ENCODE results near the gene PIWIL4. TPM values are rescaled to one million over a fixed set of nuclear protein-coding genes. Genes with fewer than 3 reads are reported as not detected.

Gene PIWIL4
- total and polyA plus RNA-seq, 7 donors: 0.30 to 1.7 (median 0.65) TPM

DNA sequence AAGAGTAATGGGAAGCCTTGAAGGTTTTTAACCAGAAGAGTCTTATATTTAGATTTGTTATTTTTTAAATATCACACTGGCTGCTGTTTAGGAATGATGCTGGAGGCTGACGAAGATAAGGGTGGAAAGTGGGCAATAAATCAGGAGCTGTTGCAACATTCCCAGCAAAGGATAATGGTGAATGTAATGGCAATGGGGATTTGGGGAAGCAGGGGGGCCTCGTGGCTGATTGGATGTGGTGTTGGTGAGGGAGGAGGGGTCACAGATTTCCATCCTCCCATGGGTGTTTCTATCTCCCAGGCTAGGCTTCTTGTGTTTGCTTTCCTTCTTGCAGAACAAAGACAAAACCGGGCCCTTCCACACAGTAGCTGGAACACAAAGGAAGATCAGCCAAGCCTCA lies 80.8 kb downstream of the PIWIL4 start:
- intact Hi-C loops (cut with DNase I): no loop called here
- Histone ChIP-seq H3K27me3 (ENCODE audit: insufficient read depth in 3 of 3, low read length in 2 of 3) (no peaks in the 10 kb centered on the region), H3K9me3 (no peaks in the 10 kb centered on the region), H3K4me1 (peaks cover 9% of the 10 kb centered on the region), H3K27ac (no peak overlapping the region), H3K36me3 (ENCODE audit: insufficient read depth in 1 of 2, low read depth in 1 of 2) (no peaks in the 10 kb centered on the region), H3K4me3 (no peak overlapping the region)
- ATAC-seq (peak in 1 of 4 donors; percentile 33), DNase-seq (peak in 1 of 2 donors; percentile 43)
- WGBS, 3 donors: 42 to 59% (median 49%) methylated on average over 3 of the region's 3 CpGs
- TF ChIP-seq, protein P1, sequence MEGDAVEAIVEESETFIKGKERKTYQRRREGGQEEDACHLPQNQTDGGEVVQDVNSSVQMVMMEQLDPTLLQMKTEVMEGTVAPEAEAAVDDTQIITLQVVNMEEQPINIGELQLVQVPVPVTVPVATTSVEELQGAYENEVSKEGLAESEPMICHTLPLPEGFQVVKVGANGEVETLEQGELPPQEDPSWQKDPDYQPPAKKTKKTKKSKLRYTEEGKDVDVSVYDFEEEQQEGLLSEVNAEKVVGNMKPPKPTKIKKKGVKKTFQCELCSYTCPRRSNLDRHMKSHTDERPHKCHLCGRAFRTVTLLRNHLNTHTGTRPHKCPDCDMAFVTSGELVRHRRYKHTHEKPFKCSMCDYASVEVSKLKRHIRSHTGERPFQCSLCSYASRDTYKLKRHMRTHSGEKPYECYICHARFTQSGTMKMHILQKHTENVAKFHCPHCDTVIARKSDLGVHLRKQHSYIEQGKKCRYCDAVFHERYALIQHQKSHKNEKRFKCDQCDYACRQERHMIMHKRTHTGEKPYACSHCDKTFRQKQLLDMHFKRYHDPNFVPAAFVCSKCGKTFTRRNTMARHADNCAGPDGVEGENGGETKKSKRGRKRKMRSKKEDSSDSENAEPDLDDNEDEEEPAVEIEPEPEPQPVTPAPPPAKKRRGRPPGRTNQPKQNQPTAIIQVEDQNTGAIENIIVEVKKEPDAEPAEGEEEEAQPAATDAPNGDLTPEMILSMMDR (IDR thresholded peaks at IDR 0.05): no peak

DNA sequence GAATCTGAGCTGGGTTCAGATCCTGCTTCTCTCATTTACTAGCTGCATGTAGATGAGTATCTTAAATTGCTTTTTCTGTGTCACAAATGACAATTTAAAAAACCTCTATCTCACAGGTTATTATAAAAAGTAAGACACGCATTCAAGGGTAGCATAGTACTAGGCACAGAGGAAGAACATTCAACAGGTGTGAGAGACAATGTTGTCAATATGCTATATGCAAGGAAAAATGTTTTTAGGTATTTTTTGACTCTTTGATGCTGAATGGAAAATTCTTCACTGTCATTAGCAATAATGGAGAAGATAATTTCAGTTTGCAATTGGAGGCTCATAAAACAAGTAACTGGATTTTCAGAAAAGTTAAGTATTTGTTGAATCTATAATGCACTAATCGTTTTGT lies 81.6 kb downstream of the PIWIL4 start:
- no peaks in the 10 kb centered on the region for H3K27me3 ChIP-seq (ENCODE audit: insufficient read depth in 3 of 3, low read length in 2 of 3)
- intact Hi-C loops (cut with DNase I): no loop called here
- TF ChIP-seq, protein P1 (IDR thresholded peaks at IDR 0.05): no peak
- 80 to 85% (median 84%) methylated on average over 2 of the region's 2 CpGs for WGBS, 3 donors
- H3K4me3 ChIP-seq: no peak overlapping the region
- H3K4me1 ChIP-seq: peaks cover 9% of the 10 kb centered on the region
- H3K36me3 ChIP-seq (ENCODE audit: insufficient read depth in 1 of 2, low read depth in 1 of 2): no peaks in the 10 kb centered on the region
- H3K27ac ChIP-seq: no peak overlapping the region
- DNase-seq (no peak), ATAC-seq (no peak)
- H3K9me3 ChIP-seq: no peaks in the 10 kb centered on the region

DNA sequence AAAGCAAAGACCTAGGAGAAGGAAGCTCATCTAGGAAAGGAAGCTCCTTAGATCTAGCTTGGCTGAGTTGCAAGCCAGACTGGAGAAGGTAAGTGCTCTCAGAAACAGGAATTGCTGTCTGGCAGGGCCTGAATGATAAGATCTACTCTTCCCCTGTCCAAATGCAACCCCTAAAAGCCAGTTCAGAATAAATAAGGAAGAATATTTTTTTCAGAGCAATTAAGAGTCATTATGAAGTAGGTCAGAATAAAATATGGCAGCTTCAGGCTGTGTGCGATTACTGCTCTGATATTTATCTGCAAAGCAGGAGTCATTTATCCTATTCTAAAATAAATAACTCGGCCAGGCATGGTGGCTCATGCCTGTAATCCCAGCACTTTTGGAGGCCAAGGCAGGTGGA lies 82.1 kb downstream of the PIWIL4 start:
- H3K27me3 ChIP-seq (ENCODE audit: insufficient read depth in 3 of 3, low read length in 2 of 3): no peaks in the 10 kb centered on the region
- ATAC-seq (no peak), DNase-seq (no peak)
- no peak overlapping the region for H3K27ac ChIP-seq
- H3K36me3 ChIP-seq (ENCODE audit: insufficient read depth in 1 of 2, low read depth in 1 of 2): no peaks in the 10 kb centered on the region
- TF ChIP-seq, protein P1 (IDR thresholded peaks at IDR 0.05): no peak
- 75 to 95% (median 84%) methylated on average over 2 of the region's 2 CpGs for WGBS, 3 donors
- H3K4me3 ChIP-seq: no peak overlapping the region
- intact Hi-C loops (cut with DNase I): no loop called here
- H3K4me1 ChIP-seq: peaks cover 9% of the 10 kb centered on the region
- no peaks in the 10 kb centered on the region for H3K9me3 ChIP-seq

DNA sequence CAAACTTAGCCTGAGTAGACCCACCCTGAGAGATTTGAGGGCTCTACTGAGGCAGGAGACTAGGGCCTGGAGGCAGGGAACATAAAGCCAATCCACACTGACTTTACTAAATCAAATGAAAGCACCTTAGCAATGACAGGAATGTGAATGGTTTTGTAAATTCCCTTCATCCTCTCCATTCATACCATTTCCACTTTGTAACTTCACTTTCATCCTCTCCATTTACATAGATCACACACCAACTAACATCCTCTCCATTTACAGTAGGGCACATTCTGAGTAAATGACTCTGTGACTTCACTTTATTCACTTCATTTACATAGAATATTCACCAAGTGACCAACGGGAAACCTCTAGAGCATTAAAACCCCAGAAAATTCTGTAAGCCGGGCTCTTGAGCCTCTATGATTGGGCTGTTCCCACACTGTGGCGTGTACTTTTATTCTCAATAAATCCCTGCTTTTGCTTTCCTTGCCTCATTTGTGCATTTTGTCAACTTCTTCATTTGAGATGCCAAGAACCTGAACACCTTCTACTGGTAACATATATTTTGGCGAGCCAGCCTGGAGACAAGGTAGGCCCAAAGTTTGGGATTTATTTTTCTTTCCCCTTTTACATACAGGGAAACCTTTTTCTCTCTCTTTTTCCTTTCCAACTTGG lies 82.9 kb downstream of the PIWIL4 start:
- intact Hi-C loops (cut with DNase I): no loop called here
- no peaks in the 10 kb centered on the region for H3K36me3 ChIP-seq (ENCODE audit: insufficient read depth in 1 of 2, low read depth in 1 of 2)
- no peak for DNase-seq
- no peak overlapping the region for H3K4me3 ChIP-seq
- H3K27me3 ChIP-seq (ENCODE audit: insufficient read depth in 3 of 3, low read length in 2 of 3): no peaks in the 10 kb centered on the region
- ATAC-seq: peak in 1 of 4 donors; percentile 27
- no peak overlapping the region for H3K27ac ChIP-seq
- WGBS, 3 donors: 86 to 90% (median 90%) methylated on average over 4 of the region's 4 CpGs
- no peaks in the 10 kb centered on the region for H3K9me3 ChIP-seq
- TF ChIP-seq, protein P1 (IDR thresholded peaks at IDR 0.05): no peak
- H3K4me1 ChIP-seq: peaks cover 9% of the 10 kb centered on the region

DNA sequence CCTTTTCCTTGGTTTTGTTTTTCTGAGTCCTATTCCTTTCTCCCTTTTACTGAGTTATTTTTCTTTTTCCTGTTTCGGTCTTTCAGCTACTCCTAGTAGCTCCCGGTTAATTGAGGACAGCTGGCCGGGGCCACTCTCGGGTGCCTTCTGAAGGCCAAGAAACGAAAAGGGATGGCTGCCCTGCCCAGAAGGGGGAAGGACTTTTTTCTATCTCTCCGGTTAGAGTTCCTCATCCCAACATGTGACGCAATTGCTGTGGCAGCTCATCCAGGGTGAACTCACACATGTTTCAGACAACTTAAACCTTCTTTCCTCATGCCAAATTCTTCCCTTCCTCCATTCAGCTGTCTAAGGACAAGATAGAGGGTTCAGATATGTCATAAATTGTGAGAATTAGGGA lies 83.6 kb downstream of the PIWIL4 start:
- no peak overlapping the region for H3K27ac ChIP-seq

More for the DNA sequence above, 83.6 kb downstream of the PIWIL4 start:
- Histone ChIP-seq H3K9me3 (no peaks in the 10 kb centered on the region), H3K36me3 (ENCODE audit: insufficient read depth in 1 of 2, low read depth in 1 of 2) (no peaks in the 10 kb centered on the region), H3K4me3 (no peak overlapping the region), H3K4me1 (peaks cover 9% of the 10 kb centered on the region), H3K27me3 (ENCODE audit: insufficient read depth in 3 of 3, low read length in 2 of 3) (no peaks in the 10 kb centered on the region)
- 14 to 30% (median 27%) methylated on average over 7 of the region's 7 CpGs for WGBS, 3 donors
- ATAC-seq: peak; percentile 76 to 92 (median 80)
- TF ChIP-seq, protein P1 (IDR thresholded peaks at IDR 0.05): no peak
- DNase-seq: peak; percentile 72 to 85
- intact Hi-C loops (cut with DNase I): no loop called here
